Lower lobe of right lung (tissue), 2 donors: ENCODE data around the gene LLGL1. TPM values are rescaled to one million over a fixed set of nuclear protein-coding genes. Genes with fewer than 3 reads are reported as not detected.

Experiments
- ATAC-seq, 2 donors: fragments of 200-7000 bp; cut with Tn5 transposase; one replicate each; pipeline ENCODE4 v1.9.1; 2020 to 2022; ENCODE audit warnings: mild to moderate bottlenecking in 2 of 2, moderate library complexity in 2 of 2
- DNase-seq: peaks from one replicate; pipeline ENCODE4 v3.0.0-alpha.2; 2020
- H3K27ac ChIP-seq: fragments of 200-600 bp; one replicate; pipeline ENCODE4 v1.8.0; 2022
- H3K27me3 ChIP-seq: fragments of 200-600 bp; one replicate; pipeline ENCODE4 v1.8.0; 2022; ENCODE audit warnings: low read depth
- H3K36me3 ChIP-seq: fragments of 200-600 bp; one replicate; pipeline ENCODE4 v1.8.0; 2022; ENCODE audit warnings: mild to moderate bottlenecking
- H3K4me1 ChIP-seq: fragments of 200-600 bp; one replicate; pipeline ENCODE4 v1.8.0; 2022
- H3K4me3 ChIP-seq: fragments of 200-600 bp; one replicate; pipeline ENCODE4 v1.8.0; 2022; ENCODE audit warnings: mild to moderate bottlenecking
- H3K9me3 ChIP-seq: fragments of 200-600 bp; one replicate; pipeline ENCODE4 v1.8.0; 2022
- CTCF ChIP-seq: fragments of 200-600 bp; IDR thresholded peaks from one replicate; pipeline ENCODE4 v1.8.0; 2022; ENCODE audit warnings: antibody characterized with exemption, mild to moderate bottlenecking
- intact Hi-C: fragments of 100-400 bp; cut with DNase I; formaldehyde crosslinking; loops from one replicate; pipeline ENCODE4 v1.11.0; 2022
- total RNA-seq: library from RNA; stranded (reverse); fragmentation: NEBNext Ultra II Directional; extraction: Animal tissue kit (Norgen Biotek cat#: 25700); gene quantifications from one replicate; pipeline ENCODE4 v1.2.1, GENCODE V29; 2021
- donor health status: DM: no; HTN: yes; CAD: no; lungs with severe emphysema.

The LLGL1 gene
- total RNA-seq, 1 donor from 2014 or later = 12.0 TPM

- TF ChIP-seq CTCF = no peak
- peaks cover 24% of the 10 kb centered on the region for H3K36me3 ChIP-seq
- H3K4me3 ChIP-seq = peak overlapping the region; percentile 82
- no peaks in the 10 kb centered on the region for H3K9me3 ChIP-seq
- DNase-seq (peak; percentile 77), ATAC-seq (peak; percentile 12 to 15)
- H3K27ac ChIP-seq = peak overlapping the region; percentile 95
- H3K4me1 ChIP-seq = peaks cover 55% of the 10 kb centered on the region
- intact Hi-C loops = no loop called here
- no peaks in the 10 kb centered on the region for H3K27me3 ChIP-seq
Observed at GRCh38 chr17:18184143-18185031, 41.0 kb upstream of the LLGL1 start.

- H3K36me3 ChIP-seq = peaks cover 30% of the 10 kb centered on the region
- TF ChIP-seq CTCF = no peak
- peak overlapping the region; percentile 82 for H3K4me3 ChIP-seq
- peak overlapping the region; percentile 3 for H3K27ac ChIP-seq
- DNase-seq (no peak), ATAC-seq (no peak)
- intact Hi-C loops = no loop called here
- no peaks in the 10 kb centered on the region for H3K9me3 ChIP-seq
- no peaks in the 10 kb centered on the region for H3K27me3 ChIP-seq
- H3K4me1 ChIP-seq = peaks cover 65% of the 10 kb centered on the region
Observed at GRCh38 chr17:18185391-18185790, 40.0 kb upstream of the LLGL1 start.

GRCh38 chr17:18185832-18186626 is 39.4 kb upstream of the LLGL1 start:
- H3K4me1 ChIP-seq = peaks cover 71% of the 10 kb centered on the region
- intact Hi-C loops = no loop called here
- H3K36me3 ChIP-seq = peaks cover 30% of the 10 kb centered on the region
- DNase-seq (no peak), ATAC-seq (no peak)
- H3K9me3 ChIP-seq = no peaks in the 10 kb centered on the region
- H3K27me3 ChIP-seq = no peaks in the 10 kb centered on the region
- TF ChIP-seq CTCF = no peak
- peak overlapping the region; percentile 82 for H3K4me3 ChIP-seq
- peak overlapping the region; percentile 3 for H3K27ac ChIP-seq

DNA sequence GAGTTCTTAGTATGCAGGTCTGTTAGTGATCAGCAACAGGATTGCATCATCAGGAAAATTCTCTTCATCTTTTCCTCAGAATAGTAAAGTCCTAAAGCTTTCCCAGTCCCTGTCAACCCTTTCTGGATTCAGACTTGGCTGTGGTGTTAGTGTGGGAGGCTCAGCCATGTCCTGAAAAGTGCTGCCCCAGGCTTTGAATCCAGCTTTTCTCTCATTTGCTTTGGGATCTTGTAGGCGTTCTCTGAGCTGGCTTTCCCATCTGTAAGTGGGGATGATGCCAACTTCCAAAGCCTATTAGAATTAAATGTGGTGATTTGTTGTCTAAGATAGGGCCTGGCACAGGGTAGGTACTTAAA is 38.8 kb upstream of the LLGL1 start:
- no peak for DNase-seq
- intact Hi-C loops = no loop called here
- ATAC-seq = no peak
- peaks cover 76% of the 10 kb centered on the region for H3K4me1 ChIP-seq
- H3K27me3 ChIP-seq = no peaks in the 10 kb centered on the region
- TF ChIP-seq CTCF = no peak
- H3K27ac ChIP-seq = peak overlapping the region; percentile 3
- peak overlapping the region; percentile 82 for H3K4me3 ChIP-seq
- H3K36me3 ChIP-seq = peaks cover 30% of the 10 kb centered on the region
- H3K9me3 ChIP-seq = no peaks in the 10 kb centered on the region

DNA sequence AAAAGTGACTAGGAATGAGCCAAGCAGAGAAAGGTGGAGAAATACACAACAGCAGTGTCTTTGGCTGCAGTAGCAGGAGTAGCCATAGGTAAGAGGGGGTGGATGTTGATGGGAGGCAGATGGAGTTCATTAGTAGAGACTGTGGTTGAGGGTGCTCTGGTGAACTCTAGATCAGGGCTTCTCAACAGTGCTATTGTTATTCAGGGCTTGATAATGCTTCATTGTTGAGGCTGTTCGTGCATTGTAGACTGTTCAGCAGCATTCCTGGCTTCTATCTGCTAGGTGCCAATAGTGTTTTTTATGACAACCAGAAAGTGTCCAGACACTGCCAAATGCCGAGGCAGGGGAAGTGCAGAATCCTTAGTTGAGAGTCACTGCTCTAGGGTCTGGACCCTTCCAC is 38.2 kb upstream of the LLGL1 start:
- ATAC-seq = no peak
- TF ChIP-seq CTCF = no peak
- Histone ChIP-seq H3K27ac (peak overlapping the region; percentile 3), H3K36me3 (peaks cover 33% of the 10 kb centered on the region), H3K4me1 (peaks cover 76% of the 10 kb centered on the region), H3K9me3 (no peaks in the 10 kb centered on the region), H3K27me3 (no peaks in the 10 kb centered on the region), H3K4me3 (peak overlapping the region; percentile 82)
- no peak for DNase-seq
- intact Hi-C loops = no loop called here
